ENCODE measurements around the gene AUNIP.
A peak's percentile ranks its signal among the peaks of the same experiment; 100 is the strongest.

AUNIP gene

GRCh38 chr1:25796811-25797458 is 62.3 kb downstream of the AUNIP start:
- TF ChIP-seq ZNF274 (IDR thresholded peaks at IDR 0.05; ENCODE audit: low read depth, low read length) (no peak), SUZ12 (IDR thresholded peaks at IDR 0.05; ENCODE audit: extremely low read depth, insufficient read depth, insufficient read length) (no peak), YY1 (IDR thresholded peaks at IDR 0.05; ENCODE audit: insufficient read depth, insufficient read length) (no peak)
- DNase-seq (ENCODE audit: low read depth, low spot score), result peak; percentile 87
- Histone ChIP-seq H3K4me3 (ENCODE audit: insufficient read length, low read depth) (no peak overlapping the region), H3K36me3 (ENCODE audit: insufficient read depth, insufficient read length, low read length) (peaks cover under 1% of the 10 kb centered on the region), H3K4me1 (ENCODE audit: insufficient read depth, insufficient read length) (peaks cover 22% of the 10 kb centered on the region), H3K9me3 (ENCODE audit: insufficient read depth, low read length) (no peaks in the 10 kb centered on the region), H3K27me3 (ENCODE audit: insufficient read depth, insufficient read length) (peaks cover 11% of the 10 kb centered on the region), H3K9ac (ENCODE audit: insufficient read length, low read depth) (peak overlapping the region; percentile 45)

- Histone ChIP-seq H3K4me1 (ENCODE audit: insufficient read depth, insufficient read length) (peaks cover 22% of the 10 kb centered on the region), H3K4me3 (ENCODE audit: insufficient read length, low read depth) (no peak overlapping the region), H3K9ac (ENCODE audit: insufficient read length, low read depth) (peak overlapping the region; percentile 45), H3K36me3 (ENCODE audit: insufficient read depth, insufficient read length, low read length) (no peaks in the 10 kb centered on the region), H3K9me3 (ENCODE audit: insufficient read depth, low read length) (no peaks in the 10 kb centered on the region), H3K27me3 (ENCODE audit: insufficient read depth, insufficient read length) (peaks cover 11% of the 10 kb centered on the region)
- DNase-seq (ENCODE audit: low read depth, low spot score), result no peak
- no peak for TF ChIP-seq ZNF274 (IDR thresholded peaks at IDR 0.05; ENCODE audit: low read depth, low read length)
- no peak for TF ChIP-seq YY1 (IDR thresholded peaks at IDR 0.05; ENCODE audit: insufficient read depth, insufficient read length)
- TF ChIP-seq SUZ12 (IDR thresholded peaks at IDR 0.05; ENCODE audit: extremely low read depth, insufficient read depth, insufficient read length), result no peak
Measured at GRCh38 chr1:25795946-25796810, 63.1 kb downstream of the AUNIP start.

- H3K4me1 ChIP-seq (ENCODE audit: insufficient read depth, insufficient read length), result peaks cover 22% of the 10 kb centered on the region
- H3K36me3 ChIP-seq (ENCODE audit: insufficient read depth, insufficient read length, low read length), result no peaks in the 10 kb centered on the region
- TF ChIP-seq YY1 (IDR thresholded peaks at IDR 0.05; ENCODE audit: insufficient read depth, insufficient read length) (no peak), ZNF274 (IDR thresholded peaks at IDR 0.05; ENCODE audit: low read depth, low read length) (no peak), SUZ12 (IDR thresholded peaks at IDR 0.05; ENCODE audit: extremely low read depth, insufficient read depth, insufficient read length) (no peak)
- H3K27me3 ChIP-seq (ENCODE audit: insufficient read depth, insufficient read length), result peaks cover 11% of the 10 kb centered on the region
- no peak for DNase-seq (ENCODE audit: low read depth, low spot score)
- no peaks in the 10 kb centered on the region for H3K9me3 ChIP-seq (ENCODE audit: insufficient read depth, low read length)
- no peak overlapping the region for H3K4me3 ChIP-seq (ENCODE audit: insufficient read length, low read depth)
- H3K9ac ChIP-seq (ENCODE audit: insufficient read length, low read depth), result no peak overlapping the region
Measured at GRCh38 chr1:25795211-25795610, 64.0 kb downstream of the AUNIP start.

GRCh38 chr1:25794325-25794724 is 64.9 kb downstream of the AUNIP start:
- DNase-seq (ENCODE audit: low read depth, low spot score), result no peak
- no peak overlapping the region for H3K4me3 ChIP-seq (ENCODE audit: insufficient read length, low read depth)
- TF ChIP-seq YY1 (IDR thresholded peaks at IDR 0.05; ENCODE audit: insufficient read depth, insufficient read length) (no peak), SUZ12 (IDR thresholded peaks at IDR 0.05; ENCODE audit: extremely low read depth, insufficient read depth, insufficient read length) (no peak), ZNF274 (IDR thresholded peaks at IDR 0.05; ENCODE audit: low read depth, low read length) (no peak)
- no peak overlapping the region for H3K9ac ChIP-seq (ENCODE audit: insufficient read length, low read depth)
- peaks cover 20% of the 10 kb centered on the region for H3K4me1 ChIP-seq (ENCODE audit: insufficient read depth, insufficient read length)
- no peaks in the 10 kb centered on the region for H3K9me3 ChIP-seq (ENCODE audit: insufficient read depth, low read length)
- H3K27me3 ChIP-seq (ENCODE audit: insufficient read depth, insufficient read length), result peaks cover 9% of the 10 kb centered on the region
- no peaks in the 10 kb centered on the region for H3K36me3 ChIP-seq (ENCODE audit: insufficient read depth, insufficient read length, low read length)

GRCh38 chr1:25793585-25794170 is 65.6 kb downstream of the AUNIP start:
- Histone ChIP-seq H3K4me3 (ENCODE audit: insufficient read length, low read depth) (no peak overlapping the region), H3K9ac (ENCODE audit: insufficient read length, low read depth) (no peak overlapping the region), H3K27me3 (ENCODE audit: insufficient read depth, insufficient read length) (peaks cover 6% of the 10 kb centered on the region), H3K9me3 (ENCODE audit: insufficient read depth, low read length) (no peaks in the 10 kb centered on the region), H3K36me3 (ENCODE audit: insufficient read depth, insufficient read length, low read length) (no peaks in the 10 kb centered on the region), H3K4me1 (ENCODE audit: insufficient read depth, insufficient read length) (peaks cover 18% of the 10 kb centered on the region)
- no peak for DNase-seq (ENCODE audit: low read depth, low spot score)
- TF ChIP-seq SUZ12 (IDR thresholded peaks at IDR 0.05; ENCODE audit: extremely low read depth, insufficient read depth, insufficient read length) (no peak), YY1 (IDR thresholded peaks at IDR 0.05; ENCODE audit: insufficient read depth, insufficient read length) (no peak), ZNF274 (IDR thresholded peaks at IDR 0.05; ENCODE audit: low read depth, low read length) (no peak)

- H3K27me3 ChIP-seq (ENCODE audit: insufficient read depth, insufficient read length), result no peaks in the 10 kb centered on the region
- H3K9ac ChIP-seq (ENCODE audit: insufficient read length, low read depth), result no peak overlapping the region
- H3K9me3 ChIP-seq (ENCODE audit: insufficient read depth, low read length), result no peaks in the 10 kb centered on the region
- DNase-seq (ENCODE audit: low read depth, low spot score), result no peak
- TF ChIP-seq YY1 (IDR thresholded peaks at IDR 0.05; ENCODE audit: insufficient read depth, insufficient read length), result no peak
- no peak for TF ChIP-seq SUZ12 (IDR thresholded peaks at IDR 0.05; ENCODE audit: extremely low read depth, insufficient read depth, insufficient read length)
- no peak for TF ChIP-seq ZNF274 (IDR thresholded peaks at IDR 0.05; ENCODE audit: low read depth, low read length)
- H3K4me3 ChIP-seq (ENCODE audit: insufficient read length, low read depth), result no peak overlapping the region
- peaks cover 17% of the 10 kb centered on the region for H3K4me1 ChIP-seq (ENCODE audit: insufficient read depth, insufficient read length)
- no peaks in the 10 kb centered on the region for H3K36me3 ChIP-seq (ENCODE audit: insufficient read depth, insufficient read length, low read length)
Measured at GRCh38 chr1:25792115-25792514, 67.1 kb downstream of the AUNIP start.

GRCh38 chr1:25790472-25790871 is 68.8 kb downstream of the AUNIP start:
- H3K9ac ChIP-seq (ENCODE audit: insufficient read length, low read depth), result no peak overlapping the region
- H3K4me3 ChIP-seq (ENCODE audit: insufficient read length, low read depth), result no peak overlapping the region
- H3K9me3 ChIP-seq (ENCODE audit: insufficient read depth, low read length), result no peaks in the 10 kb centered on the region
- TF ChIP-seq ZNF274 (IDR thresholded peaks at IDR 0.05; ENCODE audit: low read depth, low read length) (no peak), YY1 (IDR thresholded peaks at IDR 0.05; ENCODE audit: insufficient read depth, insufficient read length) (no peak), SUZ12 (IDR thresholded peaks at IDR 0.05; ENCODE audit: extremely low read depth, insufficient read depth, insufficient read length) (no peak)
- H3K4me1 ChIP-seq (ENCODE audit: insufficient read depth, insufficient read length), result peaks cover 16% of the 10 kb centered on the region
- no peaks in the 10 kb centered on the region for H3K36me3 ChIP-seq (ENCODE audit: insufficient read depth, insufficient read length, low read length)
- no peaks in the 10 kb centered on the region for H3K27me3 ChIP-seq (ENCODE audit: insufficient read depth, insufficient read length)
- no peak for DNase-seq (ENCODE audit: low read depth, low spot score)
